ENCODE data around the gene NUMA1. TPM values are rescaled to one million over a fixed set of nuclear protein-coding genes. Genes with fewer than 3 reads are reported as not detected.

The NUMA1 gene
- total RNA-seq, 1 donor from 2014 or later: 247 TPM

GRCh38 chr11:71963468-71963867, 116.9 kb downstream of the NUMA1 start:
- peaks cover 20% of the 10 kb centered on the region for H3K36me3 Mint-ChIP-seq (ENCODE audit: unreplicated experiment)
- H3K27me3 Mint-ChIP-seq (ENCODE audit: unreplicated experiment): no peaks in the 10 kb centered on the region
- peaks cover 14% of the 10 kb centered on the region for H3K4me1 Mint-ChIP-seq (ENCODE audit: unreplicated experiment)
- H3K27ac Mint-ChIP-seq (ENCODE audit: unreplicated experiment): peak overlapping the region; percentile 73
- DNase-seq (ENCODE audit: extremely low spot score, unreplicated experiment): no peak
- TF ChIP-seq CTCF (IDR thresholded peaks at IDR 0.05): no peak
- no peak overlapping the region for H3K4me3 Mint-ChIP-seq (ENCODE audit: unreplicated experiment)
- no peaks in the 10 kb centered on the region for H3K9me3 Mint-ChIP-seq (ENCODE audit: unreplicated experiment)

- DNase-seq (ENCODE audit: extremely low spot score, unreplicated experiment): no peak
- Mint-ChIP-seq H3K27ac (ENCODE audit: unreplicated experiment) (peak overlapping the region; percentile 73), H3K9me3 (ENCODE audit: unreplicated experiment) (no peaks in the 10 kb centered on the region), H3K4me1 (ENCODE audit: unreplicated experiment) (peaks cover 14% of the 10 kb centered on the region), H3K27me3 (ENCODE audit: unreplicated experiment) (no peaks in the 10 kb centered on the region), H3K4me3 (ENCODE audit: unreplicated experiment) (no peak overlapping the region), H3K36me3 (ENCODE audit: unreplicated experiment) (peaks cover 16% of the 10 kb centered on the region)
- TF ChIP-seq CTCF (IDR thresholded peaks at IDR 0.05): no peak
Observed at GRCh38 chr11:71962428-71963038, 117.8 kb downstream of the NUMA1 start.

- no peak for DNase-seq (ENCODE audit: extremely low spot score, unreplicated experiment)
- Mint-ChIP-seq H3K4me1 (ENCODE audit: unreplicated experiment) (peaks cover 7% of the 10 kb centered on the region), H3K27me3 (ENCODE audit: unreplicated experiment) (no peaks in the 10 kb centered on the region), H3K9me3 (ENCODE audit: unreplicated experiment) (no peaks in the 10 kb centered on the region), H3K36me3 (ENCODE audit: unreplicated experiment) (peaks cover 6% of the 10 kb centered on the region), H3K27ac (ENCODE audit: unreplicated experiment) (no peak overlapping the region), H3K4me3 (ENCODE audit: unreplicated experiment) (no peak overlapping the region)
- TF ChIP-seq CTCF (IDR thresholded peaks at IDR 0.05): no peak
Observed at GRCh38 chr11:71955898-71956456, 124.4 kb downstream of the NUMA1 start.

Small RNA genes within 50 kb of the gene (microRNA-seq; reads per million reads assigned to microRNA genes)
- not detected for gene MIR3165 (ENCODE audit: unreplicated experiment)

Other genes starting within 250 kb of the NUMA1 start
- gene DEFB108B, start 247.3 kb downstream of the NUMA1 start, total RNA-seq: not detected in 2 replicates
- gene DEFB131B, start 202.1 kb downstream of the NUMA1 start, total RNA-seq: not detected in 2 replicates
- 9.4 and 11.8 TPM in 2 replicates for gene XNDC1N, start 151.9 kb downstream of the NUMA1 start, total RNA-seq
- 44.9 and 46.7 TPM in 2 replicates for gene RNF121, start 151.5 kb downstream of the NUMA1 start, total RNA-seq
- gene IL18BP, start 81.6 kb downstream of the NUMA1 start, total RNA-seq: 8.8 and 9.6 TPM in 2 replicates
- 9.1 and 10.9 TPM in 2 replicates for gene LRRC51, start 308 bp upstream of the NUMA1 start, total RNA-seq
- 95.4 and 96.8 TPM in 2 replicates for gene LAMTOR1, start 22.8 kb upstream of the NUMA1 start, total RNA-seq
- gene TOMT, start 25.4 kb upstream of the NUMA1 start, total RNA-seq: not detected in 2 replicates
- 32.1 and 32.3 TPM in 2 replicates for gene ANAPC15, start 32.2 kb upstream of the NUMA1 start, total RNA-seq
- gene FOLR3, start 55.2 kb upstream of the NUMA1 start, total RNA-seq: not detected in 2 replicates
- not detected in 2 replicates for gene FOLR1, start 111.6 kb upstream of the NUMA1 start, total RNA-seq
- not detected in 2 replicates for gene FOLR2, start 136.3 kb upstream of the NUMA1 start, total RNA-seq
- gene INPPL1, start 144.2 kb upstream of the NUMA1 start, total RNA-seq: 259 and 289 TPM in 2 replicates
- not detected in 2 replicates for gene PHOX2A, start 163.6 kb upstream of the NUMA1 start, total RNA-seq